GM19238 (cell line): ENCODE data around the gene CD58.
A peak's percentile ranks its signal among the peaks of the same experiment; 100 is the strongest.
"Not testable (repeated sequence)": the region's sequence is repeated elsewhere in the genome, so short reads cannot be mapped to it uniquely, and the experiment has no call there.

Experiments
- DNase-seq: peaks from one replicate; pipeline ENCODE4 v3.0.0; 2011; ENCODE audit warnings: low spot score; ENCODE audit not compliant: insufficient read length

The CD58 gene, protein sequence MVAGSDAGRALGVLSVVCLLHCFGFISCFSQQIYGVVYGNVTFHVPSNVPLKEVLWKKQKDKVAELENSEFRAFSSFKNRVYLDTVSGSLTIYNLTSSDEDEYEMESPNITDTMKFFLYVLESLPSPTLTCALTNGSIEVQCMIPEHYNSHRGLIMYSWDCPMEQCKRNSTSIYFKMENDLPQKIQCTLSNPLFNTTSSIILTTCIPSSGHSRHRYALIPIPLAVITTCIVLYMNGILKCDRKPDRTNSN

DNA sequence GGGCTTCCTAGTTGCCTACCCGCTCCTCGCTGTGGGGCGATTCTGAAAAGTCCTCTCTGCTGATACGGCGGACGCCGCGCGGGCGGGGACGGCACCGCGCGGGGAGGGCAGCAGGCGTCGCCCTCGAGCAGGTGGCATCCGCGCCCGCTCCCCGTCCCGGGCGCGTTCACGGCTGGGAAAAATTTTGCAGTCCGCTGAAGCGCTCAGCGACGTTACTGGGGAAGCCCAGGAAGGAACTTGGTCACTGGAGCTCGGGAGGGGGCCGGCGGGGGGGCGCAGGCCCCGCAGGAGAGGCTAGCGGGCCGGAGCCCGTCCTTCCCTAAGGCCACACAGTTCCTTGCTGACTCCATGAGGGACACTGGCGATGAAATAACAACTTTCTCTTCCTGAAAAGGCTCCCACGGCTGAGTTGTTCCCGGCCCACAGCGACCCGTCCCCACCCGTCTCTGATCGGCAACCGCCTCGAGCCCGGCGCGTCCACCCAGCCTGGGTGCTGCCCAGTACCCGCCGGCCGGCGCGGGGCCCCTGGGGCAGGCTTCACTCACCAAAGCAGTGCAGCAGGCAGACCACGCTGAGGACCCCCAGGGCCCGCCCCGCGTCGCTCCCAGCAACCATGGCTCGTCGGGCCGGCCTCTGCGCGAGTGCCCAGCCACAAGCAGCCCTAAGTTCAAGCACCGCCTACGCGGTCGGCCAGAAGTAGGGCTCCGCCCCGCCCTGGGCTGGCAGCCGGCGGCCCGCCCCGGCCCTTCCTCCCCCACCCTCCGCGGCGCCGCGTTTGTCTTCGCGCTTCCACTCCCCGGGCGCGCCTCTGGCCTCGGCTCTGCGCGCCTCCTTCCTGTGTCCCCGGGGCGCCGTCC is at the start of gene CD58:
Gene CD58 (minus strand): TSS at position 669 of the 857 bp plus-strand sequence. CDS start 54 bp downstream, at position 615.
- peak; percentile 73 for DNase-seq

DNA sequence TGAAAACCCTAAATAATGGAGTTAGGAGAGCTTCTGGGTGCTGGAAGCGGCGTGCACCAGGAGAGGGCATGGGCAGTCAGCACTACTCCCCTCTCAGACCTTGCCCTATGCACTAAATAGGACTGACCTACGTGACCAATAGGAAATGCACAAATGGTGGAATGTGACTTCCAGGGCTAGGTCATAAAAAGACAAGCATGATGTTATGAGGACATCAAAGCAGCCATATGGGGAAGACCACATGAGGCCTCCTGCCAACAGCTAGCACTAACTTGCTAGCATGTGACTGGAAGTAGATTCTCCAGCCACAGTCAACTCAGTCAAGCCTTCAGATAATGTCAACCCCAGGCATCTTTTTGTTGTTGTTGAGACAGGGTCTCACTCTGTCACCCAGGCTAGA is 49.6 kb upstream of the CD58 start:
- not testable (repeated sequence) for DNase-seq

DNA sequence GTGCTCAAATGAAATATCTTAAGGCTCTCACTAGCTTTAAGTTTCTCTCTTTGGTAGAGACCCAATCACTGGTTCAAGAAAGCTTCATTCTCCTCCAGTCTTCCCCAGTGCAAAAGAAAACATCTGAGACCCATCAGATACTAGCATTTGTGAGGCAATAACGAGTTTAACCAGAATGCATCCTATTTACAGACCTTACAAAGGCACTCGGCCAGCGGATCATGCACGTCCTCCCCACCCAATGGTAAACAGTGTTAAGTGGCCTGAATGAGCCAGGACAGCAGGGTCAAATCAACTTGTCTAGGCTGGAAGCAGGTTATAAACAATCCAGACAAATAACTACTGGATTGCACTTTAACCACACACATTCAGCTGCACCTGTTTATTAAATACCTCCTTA is 48.3 kb upstream of the CD58 start:
- DNase-seq = not testable (repeated sequence)

DNA sequence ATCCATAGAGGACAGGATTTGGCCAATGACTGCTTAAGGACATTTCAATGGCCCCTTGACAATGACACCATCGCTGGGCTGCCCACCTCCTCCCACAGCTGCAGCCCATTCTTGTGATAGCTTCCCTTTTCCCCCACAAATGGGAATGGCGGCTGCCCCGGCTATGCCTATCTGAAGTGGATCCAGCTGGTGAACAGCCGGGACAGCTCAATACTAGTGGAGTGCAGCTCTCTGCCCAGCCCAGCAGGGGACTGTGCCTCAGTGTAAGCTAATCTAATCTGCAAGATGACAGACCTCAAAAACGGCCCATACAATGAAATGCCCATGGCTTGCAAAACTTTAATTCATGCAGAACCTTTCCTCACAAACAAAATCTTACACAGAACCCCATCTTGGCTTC is 47.0 kb upstream of the CD58 start:
- not testable (repeated sequence) for DNase-seq

DNA sequence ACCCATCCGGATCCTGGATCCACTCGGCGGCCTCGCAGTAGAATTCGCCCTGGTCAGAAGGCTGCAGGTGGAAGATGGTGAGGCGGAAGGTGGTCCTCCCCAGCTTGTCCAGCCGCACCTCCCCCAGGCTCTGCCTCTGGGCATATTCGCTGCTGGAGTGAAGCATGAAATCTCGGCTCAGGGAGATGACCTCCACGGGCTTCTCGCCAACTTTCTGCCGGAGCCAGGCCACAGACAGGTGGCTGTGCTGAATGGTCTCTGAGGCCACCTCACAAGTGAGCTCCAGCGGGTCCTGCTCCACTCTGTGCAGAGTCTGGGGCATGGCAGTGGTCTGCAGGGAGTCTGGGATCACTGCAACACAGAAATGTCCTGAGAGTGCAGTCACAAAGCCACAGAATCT is 43.0 kb upstream of the CD58 start:
- DNase-seq = not testable (repeated sequence)

DNA sequence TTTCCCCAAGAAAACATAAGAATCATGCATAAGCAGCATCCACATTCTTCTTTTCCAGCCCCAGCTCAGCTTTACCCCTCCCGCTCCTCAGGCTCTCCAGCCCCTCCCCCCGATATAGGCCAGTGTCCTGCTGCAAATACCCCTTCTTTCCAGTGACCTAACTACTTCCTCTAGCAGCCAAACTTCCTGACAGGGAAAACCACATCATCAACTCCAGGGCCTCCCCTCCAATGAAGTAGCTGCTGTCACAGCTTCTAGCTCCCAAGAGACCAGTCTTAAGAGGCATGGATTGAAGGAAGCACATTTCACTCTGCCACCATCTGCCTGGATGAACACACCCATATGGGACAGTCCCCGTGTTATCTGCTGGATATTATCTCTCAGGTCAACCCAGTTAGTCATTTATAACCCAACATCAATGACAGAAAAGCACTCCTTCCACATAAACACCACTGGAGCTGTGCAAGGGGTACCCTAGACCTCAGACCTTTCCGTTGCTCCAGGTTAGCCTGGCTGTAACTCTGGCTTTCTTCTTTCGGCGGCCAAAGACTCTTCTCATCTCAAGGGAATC is 39.1 kb upstream of the CD58 start:
- DNase-seq = not testable (repeated sequence)

DNA sequence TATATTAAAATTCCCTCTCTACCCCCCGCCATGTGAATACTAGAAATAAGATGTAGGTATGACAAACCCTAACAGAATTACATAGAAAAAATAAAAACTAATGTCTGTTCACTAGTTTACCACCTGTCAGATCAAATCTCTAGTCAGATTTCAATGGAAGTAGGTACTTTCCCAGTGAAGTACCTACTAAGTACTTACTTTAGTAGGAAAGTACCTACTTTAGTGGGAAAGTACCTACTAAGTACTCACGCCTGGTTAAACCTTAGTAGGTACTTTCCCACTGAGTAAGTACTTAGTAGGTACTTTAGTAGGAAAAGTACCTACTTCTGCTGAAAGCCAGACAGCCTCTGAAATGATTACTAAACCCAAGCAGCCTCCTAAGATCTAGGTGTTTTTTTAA is 38.0 kb upstream of the CD58 start:
- not testable (repeated sequence) for DNase-seq

DNA sequence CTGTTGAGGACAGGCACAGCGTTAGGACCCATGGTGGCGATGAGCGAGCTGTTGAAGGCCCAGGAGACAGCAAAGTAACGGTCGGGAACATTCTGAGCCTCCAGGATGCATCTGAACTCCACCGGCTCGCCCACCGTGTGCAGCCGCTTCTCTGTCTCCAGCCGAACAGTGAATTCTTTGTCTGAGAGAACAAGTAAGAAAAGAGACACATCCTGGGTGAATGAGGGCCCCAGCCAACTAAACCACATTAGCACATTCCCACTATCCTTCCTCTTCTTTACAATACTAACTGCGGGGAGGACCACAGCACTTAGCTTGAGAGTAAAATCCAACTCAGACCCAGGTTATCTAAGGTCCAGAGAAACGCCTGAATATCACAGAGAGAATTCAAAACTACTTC is 37.3 kb upstream of the CD58 start:
- not testable (repeated sequence) for DNase-seq

DNA sequence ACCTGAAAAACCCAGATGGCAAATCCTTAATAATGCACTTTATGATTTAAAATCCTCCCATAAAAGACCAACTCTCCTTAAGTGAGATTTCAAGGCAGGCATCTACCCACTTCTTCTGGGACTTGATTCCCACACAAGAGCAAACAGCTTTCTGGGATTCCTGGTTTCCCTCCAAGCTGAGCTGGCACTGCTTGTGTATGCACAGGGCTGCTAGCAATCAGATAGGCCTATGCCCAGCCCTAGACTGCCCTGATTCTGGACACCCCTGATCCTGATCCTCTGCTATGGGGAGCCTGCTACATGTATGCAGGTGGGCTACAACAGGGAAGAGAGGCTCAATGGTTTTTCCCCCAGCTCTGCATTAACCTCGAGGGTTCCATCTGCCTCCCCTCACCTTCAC is 36.6 kb upstream of the CD58 start:
- DNase-seq = not testable (repeated sequence)

DNA sequence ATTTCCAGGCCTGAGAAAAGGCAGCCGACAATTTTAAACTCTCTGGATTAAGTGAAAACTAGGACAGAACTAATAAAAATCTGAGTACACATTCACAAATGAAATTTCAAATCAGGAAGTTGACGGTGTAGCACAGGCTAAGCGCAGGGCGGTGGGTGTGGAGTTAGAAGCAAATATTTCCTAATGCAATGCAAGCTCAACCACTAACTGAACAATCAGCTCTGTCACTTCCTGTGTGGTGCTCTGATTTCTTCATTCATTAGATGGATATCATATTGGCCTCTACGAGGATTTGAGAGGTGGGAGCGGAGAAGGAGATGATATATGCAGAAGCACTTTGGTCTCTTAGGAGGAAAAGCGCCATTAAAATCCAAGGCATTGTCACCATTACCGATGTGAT is 35.2 kb upstream of the CD58 start:
- DNase-seq = not testable (repeated sequence)

DNA sequence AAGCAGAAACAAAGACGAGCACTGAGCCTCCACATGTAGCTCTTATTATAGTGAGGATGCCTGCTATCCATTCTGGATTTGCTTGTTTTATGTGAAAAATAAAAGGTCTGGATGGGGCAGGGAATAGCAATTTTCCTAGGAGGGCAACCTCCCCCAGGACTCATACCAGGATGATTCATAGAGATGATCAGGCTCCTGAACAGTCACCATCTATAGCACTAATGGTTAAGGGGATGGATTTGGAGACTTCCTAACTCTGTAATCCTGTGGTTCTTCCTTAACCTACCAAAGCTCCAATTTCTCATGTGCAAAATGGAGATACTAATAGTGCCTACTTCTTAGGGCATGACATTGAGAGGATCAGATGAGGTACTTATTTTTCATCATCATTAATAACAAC is 34.5 kb upstream of the CD58 start:
- DNase-seq = no peak

DNA sequence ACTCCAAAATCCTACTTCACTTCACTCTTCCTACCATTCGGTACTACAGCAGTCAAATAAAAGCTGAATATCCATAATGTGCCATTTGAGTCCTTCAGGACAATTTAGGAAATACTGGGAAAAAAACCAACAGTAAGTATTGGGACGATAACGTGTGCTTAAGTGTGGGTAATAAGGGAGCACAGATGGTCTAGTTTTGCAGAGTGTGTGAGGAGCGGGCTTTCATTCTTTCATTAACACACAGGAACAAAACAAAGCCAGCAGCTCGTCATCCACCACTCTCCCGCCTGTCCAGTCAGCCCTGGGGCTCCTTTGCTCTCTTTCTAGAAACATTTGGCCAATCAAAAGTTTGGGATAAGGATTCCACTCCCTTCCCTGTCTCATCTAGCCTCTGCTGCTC is 33.6 kb upstream of the CD58 start:
- not testable (repeated sequence) for DNase-seq

DNA sequence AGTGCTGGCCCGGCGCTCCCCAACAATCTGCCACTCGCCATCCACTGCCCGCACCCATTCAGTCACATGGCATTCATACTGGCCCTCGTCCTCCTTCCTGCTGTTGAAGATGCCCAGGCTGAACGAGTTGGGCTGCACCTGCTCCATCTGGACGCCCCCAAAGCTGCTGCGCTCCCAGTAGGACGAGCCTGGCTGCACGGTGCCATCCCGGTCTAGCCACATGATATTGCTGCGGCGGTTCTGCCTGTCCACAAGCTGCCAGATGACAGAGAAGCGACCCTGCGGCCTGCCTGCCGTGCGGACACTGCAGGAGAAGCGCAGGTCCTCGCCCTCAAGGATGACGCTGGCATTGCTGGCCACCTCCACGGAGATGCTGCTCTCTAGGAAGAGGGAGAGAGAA is 32.8 kb upstream of the CD58 start:
- not testable (repeated sequence) for DNase-seq

DNA sequence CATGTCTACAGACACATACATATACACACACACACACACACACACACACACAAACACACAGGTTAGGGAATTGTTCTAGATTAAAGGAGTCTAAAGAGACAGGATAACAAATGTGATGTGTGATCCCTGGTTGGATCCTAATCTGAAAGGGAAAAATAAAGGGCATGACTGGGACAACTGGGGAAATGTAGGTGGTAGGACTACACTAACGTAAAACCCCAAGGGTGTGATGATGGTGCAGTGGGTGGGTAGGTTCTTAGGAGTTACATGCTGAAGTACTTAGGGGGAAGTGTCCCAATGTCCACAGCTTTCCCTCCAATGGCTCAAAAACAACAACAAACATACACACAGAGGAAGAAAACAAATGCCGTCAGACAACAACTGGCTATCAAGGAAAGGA is 28.5 kb upstream of the CD58 start:
- DNase-seq = not testable (repeated sequence)

DNA sequence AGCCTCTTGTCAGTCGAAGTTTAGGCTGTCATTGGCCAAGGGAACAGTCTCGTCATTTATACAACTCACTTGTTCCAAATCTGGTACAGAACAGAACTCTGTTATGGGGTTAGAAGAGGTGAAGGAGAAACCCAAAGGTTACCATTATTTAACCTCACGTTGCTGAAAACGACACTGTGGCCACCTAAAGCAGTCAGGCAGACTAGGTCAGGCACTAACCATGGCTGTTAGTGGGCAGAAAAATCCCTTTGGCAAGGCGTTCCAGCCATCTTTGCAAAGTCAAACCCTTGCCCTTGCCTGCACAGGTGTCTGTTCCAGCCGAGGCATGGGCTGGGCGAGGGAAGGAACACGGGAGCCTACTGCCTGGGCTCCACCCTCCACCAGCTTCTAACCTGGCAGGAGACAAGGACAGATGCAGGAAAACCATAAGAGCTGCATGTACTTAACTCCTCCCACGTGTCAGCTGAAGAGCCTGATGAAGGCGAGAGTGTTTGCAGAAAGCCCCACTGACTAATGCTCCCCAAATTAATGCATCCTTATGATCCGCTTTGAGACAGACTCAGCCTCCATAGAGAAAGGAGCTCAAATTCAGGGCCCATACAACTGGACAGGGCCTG is 27.7 kb upstream of the CD58 start:
- DNase-seq = not testable (repeated sequence)

DNA sequence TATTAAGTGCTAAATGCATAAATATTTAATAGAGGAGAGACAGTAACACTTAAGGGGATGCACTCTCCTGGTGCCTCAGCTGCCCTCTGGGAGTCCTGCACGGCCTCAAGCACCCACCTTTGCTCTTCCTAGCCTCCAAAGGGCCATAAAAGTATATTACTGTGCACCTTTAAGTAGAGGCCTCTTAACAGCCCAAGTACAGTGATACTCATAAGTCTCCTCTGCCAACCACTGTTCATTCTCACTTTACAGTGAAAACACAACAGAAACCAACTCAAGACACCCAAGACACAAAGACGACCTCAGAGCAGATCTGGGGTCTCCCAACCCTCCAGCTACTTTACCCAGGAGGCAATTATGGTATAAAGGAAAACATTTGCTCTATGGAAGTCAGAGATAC is 26.6 kb upstream of the CD58 start:
- DNase-seq = not testable (repeated sequence)

DNA sequence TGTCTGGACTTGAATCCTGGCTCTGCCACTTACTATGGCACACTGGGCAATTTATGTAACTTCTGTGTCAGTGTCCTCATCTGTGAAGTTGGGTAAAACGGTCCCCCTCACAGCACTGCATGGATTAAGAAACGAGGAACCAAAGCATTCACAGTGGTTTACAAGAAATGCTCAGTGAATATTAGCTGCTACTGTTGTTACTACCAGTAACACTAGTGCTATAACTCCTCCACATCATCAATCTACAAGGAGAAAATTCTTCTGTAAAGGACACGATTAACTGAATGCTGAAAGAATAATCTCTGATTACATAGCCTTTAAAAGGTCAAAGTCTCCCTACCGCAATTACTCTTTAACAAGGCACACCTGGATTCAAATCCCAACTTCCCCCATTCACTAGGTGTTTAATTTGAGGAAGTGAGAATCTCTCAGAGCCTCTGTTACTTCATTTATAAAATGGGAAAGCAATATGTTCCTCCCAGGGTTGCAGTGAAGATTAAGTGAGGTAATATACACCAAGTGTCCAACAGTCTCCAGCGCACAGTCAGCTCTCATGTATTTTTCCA is 26.0 kb upstream of the CD58 start:
- not testable (repeated sequence) for DNase-seq

DNA sequence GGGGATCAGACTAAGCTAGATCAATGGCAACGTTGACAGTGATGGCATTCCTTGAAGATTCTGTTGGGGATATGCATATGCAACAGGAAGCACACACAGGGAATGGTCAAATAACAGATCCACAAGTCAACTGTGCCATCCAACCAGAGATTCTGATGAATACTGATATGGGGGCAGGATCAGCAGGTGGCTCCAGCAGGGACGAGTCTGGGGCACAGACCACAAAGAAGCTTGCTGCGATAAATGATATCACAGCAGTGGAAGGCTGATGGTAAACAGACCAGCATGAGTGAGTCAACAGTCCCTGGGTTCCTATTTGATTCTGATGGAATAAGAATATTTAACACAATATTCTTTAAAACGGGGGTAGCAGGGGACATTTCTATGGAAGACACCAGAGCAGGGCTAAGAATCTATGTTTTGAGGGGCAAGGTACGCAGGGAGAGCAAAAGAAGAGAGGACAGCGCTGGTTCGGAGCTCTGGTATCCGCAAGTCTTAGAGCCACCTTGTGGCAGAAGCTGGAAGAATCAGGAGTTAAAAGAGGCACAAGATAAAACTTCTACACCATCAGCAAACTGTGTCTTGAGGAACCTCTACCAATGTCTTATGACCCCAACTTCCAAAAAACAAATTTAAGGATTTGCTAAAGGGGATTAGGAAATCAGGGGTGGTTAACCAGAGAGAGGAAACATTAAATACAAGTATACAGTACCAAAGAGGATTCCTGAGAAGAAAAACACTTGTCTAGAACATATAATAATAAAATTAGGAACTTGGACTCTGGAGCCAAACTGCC is 25.3 kb upstream of the CD58 start:
- not testable (repeated sequence) for DNase-seq

DNA sequence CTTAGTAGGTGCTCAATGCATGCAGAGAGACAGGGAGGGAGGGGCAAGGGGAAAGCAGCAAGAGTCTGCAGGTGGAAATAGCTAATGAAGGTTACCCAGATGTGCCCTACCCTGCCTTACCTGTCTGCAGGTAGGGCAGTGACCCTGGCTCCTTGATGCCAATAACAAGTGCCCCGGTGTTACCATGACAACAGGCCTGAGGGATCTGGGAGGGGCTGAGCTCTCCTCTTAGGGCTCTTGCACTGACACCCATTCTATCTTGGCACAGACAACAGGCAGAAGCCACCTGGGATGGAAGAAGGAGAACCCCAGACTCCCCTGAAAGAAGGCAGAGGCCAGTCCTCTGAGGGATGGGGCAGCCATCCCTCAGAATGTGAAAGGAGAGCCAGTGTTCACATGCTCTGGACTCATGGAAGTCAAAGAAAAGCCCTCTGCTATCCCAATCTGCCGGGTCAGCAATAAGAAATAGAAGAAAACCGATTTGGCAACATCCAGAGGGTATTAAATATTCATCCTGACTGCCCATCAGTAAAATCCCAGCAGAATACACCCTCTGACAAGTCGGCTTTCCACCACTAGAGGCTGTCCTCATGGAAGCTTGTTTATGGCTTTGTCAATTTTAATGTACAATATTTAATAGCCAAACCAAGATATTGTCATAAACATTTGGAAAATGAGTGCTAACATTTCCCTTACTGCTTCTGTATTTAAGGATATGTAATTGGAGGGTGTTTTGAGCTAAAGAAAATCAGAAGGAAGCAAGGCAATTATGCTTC is 24.4 kb upstream of the CD58 start:
- not testable (repeated sequence) for DNase-seq

DNA sequence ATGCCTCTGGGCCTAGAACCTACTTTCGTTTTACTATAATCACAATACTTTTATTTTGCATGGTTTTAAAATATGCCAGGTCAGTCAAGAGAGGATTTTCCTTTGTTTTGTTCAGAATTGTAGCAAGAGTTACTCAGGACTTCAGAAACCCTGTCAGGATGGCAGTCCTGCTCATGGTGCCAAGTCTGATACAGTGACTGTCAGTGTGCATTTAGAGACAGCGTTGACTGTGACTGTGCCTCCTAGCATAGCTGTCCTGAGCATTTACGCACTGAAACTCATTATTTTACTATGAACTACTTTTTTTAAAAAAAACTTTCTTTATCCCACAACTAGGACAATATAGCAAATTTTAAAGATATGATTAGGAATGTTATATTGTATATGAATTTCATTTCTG is 23.2 kb upstream of the CD58 start:
- not testable (repeated sequence) for DNase-seq
